K562 (cell line): Measurements from ENCODE around the gene TRDN. TPM values are rescaled to one million over a fixed set of nuclear protein-coding genes. Genes with fewer than 3 reads are reported as not detected.

ENCODE experiments used
- ATAC-seq: fragments of 200-7000 bp; cut with Tn5 transposase; 3 replicates; pipeline ENCODE4 v1.9.1; 2020; ENCODE audit warnings: moderate library complexity
- BruUV-seq: library from RNA; stranded (reverse); fragments of 400-500 nt; replicated peaks from 2 replicates; lab custom pipeline; 2021; lab: Mats Ljungman, UMichigan
- CTCF ChIA-PET: fragments of 300-600 bp; formaldehyde crosslinking; extraction: SDS; loops from one replicate; lab custom pipeline; 2021; ENCODE audit warnings: low intra/inter-chr PET ratio; lab: Yijun Ruan, JAX
- POLR2A ChIA-PET: fragments of 300-600, 350-650 bp; sonication (Branson Sonifier 250); formaldehyde crosslinking; extraction: SDS; loops from one replicate; lab custom pipeline; 2021; ENCODE audit warnings: antibody characterized with exemption, inconsistent platforms; lab: Yijun Ruan, JAX
- DNase-seq, 4 experiments: peaks; one replicate each; pipeline versions ENCODE4 v3.0.0 to v3.0.0-alpha.2; 2011 to 2018; ENCODE audit warnings: low spot score in 3 of 4, mixed read lengths in 3 of 4; ENCODE audit errors: extremely low read depth in 1 of 4
- FAIRE-seq: peaks from 2 replicates; lab custom pipeline; 2011; peaks lifted over from hg19 to GRCh38; lab: Jason Lieb, UNC
- H2AFZ ChIP-seq: 2 replicates; pipeline ENCODE4 v1.6.0; 2011; ENCODE audit warnings: low read depth, low read length, control low read depth, inconsistent platforms
- H3K27ac ChIP-seq: fragments of 200-600 bp; 3 replicates; pipeline ENCODE4 v1.8.0; 2011; ENCODE audit warnings: low read depth, mild to moderate bottlenecking, control low read depth, inconsistent platforms, low read length, moderate library complexity, mixed read lengths; ENCODE audit errors: extremely low read depth
- H3K27me3 ChIP-seq, 2 experiments: fragments of 300-600 bp in 1 of 2; 2 replicates in 1 of 2; 3 replicates in 1 of 2; pipeline versions ENCODE4 v1.6.0 to v1.8.0; 2011; ENCODE audit warnings: inconsistent platforms in 2 of 2, low read length in 2 of 2, mild to moderate bottlenecking in 1 of 2, mixed read lengths in 1 of 2, moderate library complexity in 1 of 2; ENCODE audit not compliant: control insufficient read depth in 2 of 2, insufficient read depth in 2 of 2
- H3K36me3 ChIP-seq: fragments of 300-600 bp; 3 replicates; pipeline ENCODE4 v1.8.0; 2011; ENCODE audit warnings: mild to moderate bottlenecking, low read length, inconsistent platforms; ENCODE audit not compliant: control insufficient read depth, insufficient read depth
- H3K4me1 ChIP-seq, 2 experiments: fragments of 200-600 bp in 1 of 2; replicated peaks in 1 of 2; 2 replicates in 1 of 2; 3 replicates in 1 of 2; pipeline versions ENCODE4 v1.5.1 to v1.8.0; 2011; ENCODE audit warnings: inconsistent platforms in 2 of 2, low read length in 2 of 2, mild to moderate bottlenecking in 1 of 2, mixed read lengths in 1 of 2, moderate library complexity in 1 of 2; ENCODE audit not compliant: control insufficient read depth in 2 of 2, insufficient read depth in 2 of 2
- H3K4me2 ChIP-seq: 2 replicates; pipeline ENCODE4 v1.6.1; 2011; ENCODE audit warnings: low read length, control low read depth, inconsistent platforms, mixed read lengths; ENCODE audit not compliant: insufficient read depth
- H3K4me3 ChIP-seq: fragments of 200-600 bp; sonication (generic), shearing (Covaris generic); 2 replicates; pipeline ENCODE4 v1.5.1; 2016; ENCODE audit warnings: control low read depth, inconsistent platforms
- H3K79me2 ChIP-seq: fragments of 200-600 bp; 3 replicates; pipeline ENCODE4 v1.8.0; 2011; ENCODE audit warnings: low read length, inconsistent platforms; ENCODE audit not compliant: control insufficient read depth, insufficient read depth
- H3K9ac ChIP-seq, 2 experiments: 2 replicates each; pipeline versions ENCODE4 v1.6.0 to v1.6.1; 2011; ENCODE audit warnings: low read depth in 2 of 2, low read length in 2 of 2, control low read depth in 1 of 2, inconsistent platforms in 1 of 2, mild to moderate bottlenecking in 1 of 2, mixed read lengths in 1 of 2; ENCODE audit not compliant: insufficient read depth in 1 of 2
- H3K9me1 ChIP-seq: one replicate; pipeline ENCODE4 v1.6.0; 2011; ENCODE audit warnings: inconsistent platforms, mild to moderate bottlenecking, low read length, moderate library complexity; ENCODE audit not compliant: control insufficient read depth, insufficient read depth
- H3K9me3 ChIP-seq: replicated peaks from 2 replicates; pipeline ENCODE4 v1.5.1; 2011; ENCODE audit warnings: low read depth, low read length, inconsistent platforms; ENCODE audit not compliant: control insufficient read depth, insufficient read depth
- H4K20me1 ChIP-seq: replicated peaks from 2 replicates; pipeline ENCODE4 v1.6.1; 2011; ENCODE audit warnings: low read length, inconsistent platforms, mixed read lengths; ENCODE audit not compliant: control insufficient read depth, insufficient read depth
- ESRRA ChIP-seq: fragments of 450-650 bp; IDR thresholded peaks from 2 replicates; pipeline ENCODE4 v1.6.1; 2014; ENCODE audit warnings: low read depth, mild to moderate bottlenecking, moderate library complexity, borderline replicate concordance
- MCM5 ChIP-seq: fragments of 450-650 bp; IDR thresholded peaks from 2 replicates; pipeline ENCODE4 v1.6.1; 2016; ENCODE audit warnings: low read depth
- NONO ChIP-seq, 2 experiments: fragments of 200-400 bp in 1 of 2; fragments of 450-650 bp in 1 of 2; formaldehyde crosslinking in 1 of 2; IDR thresholded peaks; 2 replicates each; pipeline ENCODE4 v1.6.1; 2017; ENCODE audit warnings: low read depth in 2 of 2, mild to moderate bottlenecking in 2 of 2, moderate library complexity in 2 of 2, low read length in 1 of 2
- PCBP2 ChIP-seq: fragments of 200-400 bp; formaldehyde crosslinking; IDR thresholded peaks from 2 replicates; pipeline ENCODE4 v1.6.1; 2018; ENCODE audit warnings: low read length, low read depth, mild to moderate bottlenecking, moderate library complexity; ENCODE audit not compliant: poor library complexity, severe bottlenecking
- RBM17 ChIP-seq: fragments of 200-400 bp; formaldehyde crosslinking; IDR thresholded peaks from 2 replicates; pipeline ENCODE4 v1.6.1; 2017; ENCODE audit warnings: low read depth, mild to moderate bottlenecking, low read length, borderline replicate concordance
- ZEB2 ChIP-seq: fragments of 450-650 bp; IDR thresholded peaks from 2 replicates; pipeline ENCODE4 v1.6.1; 2016
- ZNF584 ChIP-seq: fragments of 200-800 bp; sonication (Bioruptor generic); IDR thresholded peaks from 2 replicates; pipeline ENCODE4 v1.6.1; 2016; ENCODE audit warnings: low read depth, mild to moderate bottlenecking, missing genetic modification characterization, missing compliant biosample characterization
- WGBS: fragments of 100-300 bp; shearing (Covaris generic); methylation state at CpG from one replicate; pipeline ENCODE4 v1.1.6; 2016; ENCODE audit warnings: low coverage, mixed read lengths; ENCODE audit not compliant: insufficient coverage; ENCODE audit errors: missing lambda C conversion rate; 5-methylcytosine and 5-hydroxymethylcytosine counted together
- in situ Hi-C: fragments of 300-500 bp; cut with MboI; formaldehyde crosslinking; loops from 4 replicates; pipeline ENCODE4 v1.15.0; 2018; ENCODE audit warnings: inconsistent platforms, mixed read lengths
- intact Hi-C: fragments of 100-400 bp; cut with micrococcal nuclease; formaldehyde crosslinking; loops from 2 replicates; pipeline ENCODE4 v1.14.2; 2022
- polyA plus RNA-seq, 8 experiments: library from polyadenylated mRNA; depleted of rRNA in 4 of 8; stranded (reverse) in 5 of 8; unstranded in 3 of 8; fragments of >200 nt; fragmentation: Nextera tagmentation in 2 of 8; fragmentation: Illumina TruSeq in 1 of 8; extraction: Ambion mirVana in 2 of 8; extraction: Trizol in 1 of 8; gene quantifications; 2 replicates each; pipeline versions ENCODE4 v1.2.1 to v1.2.3, GENCODE V29; 2011 to 2014; ENCODE audit warnings: inconsistent platforms in 1 of 8, missing spikeins in 1 of 8
- total RNA-seq, 7 experiments: library from RNA; depleted of rRNA in 6 of 7; stranded (reverse); fragments of >200 nt in 6 of 7; fragmentation: Illumina TruSeq in 2 of 7; extraction: Trizol in 2 of 7; gene quantifications; 2 replicates each; pipeline versions ENCODE4 v1.2.1 to v1.2.3, GENCODE V29; 2011 to 2021; ENCODE audit warnings: low replicate concordance in 1 of 7
- TF ChIP-seq, protein P1 (sequence below), 2 experiments: fragments of 450-650 bp; formaldehyde crosslinking in 1 of 2; IDR thresholded peaks; 2 replicates each; pipeline versions ENCODE4 v1.4.0 to v1.6.1; 2014 to 2020; ENCODE audit warnings: mild to moderate bottlenecking in 2 of 2, borderline replicate concordance in 1 of 2, low read depth in 1 of 2

Gene TRDN
- total and polyA plus RNA-seq, 9 of the 15 experiments (the other 6 are each of a cell fraction or from before 2014, with no cell fraction given): 0.05 to 0.50 (median 0.16) TPM

DNA sequence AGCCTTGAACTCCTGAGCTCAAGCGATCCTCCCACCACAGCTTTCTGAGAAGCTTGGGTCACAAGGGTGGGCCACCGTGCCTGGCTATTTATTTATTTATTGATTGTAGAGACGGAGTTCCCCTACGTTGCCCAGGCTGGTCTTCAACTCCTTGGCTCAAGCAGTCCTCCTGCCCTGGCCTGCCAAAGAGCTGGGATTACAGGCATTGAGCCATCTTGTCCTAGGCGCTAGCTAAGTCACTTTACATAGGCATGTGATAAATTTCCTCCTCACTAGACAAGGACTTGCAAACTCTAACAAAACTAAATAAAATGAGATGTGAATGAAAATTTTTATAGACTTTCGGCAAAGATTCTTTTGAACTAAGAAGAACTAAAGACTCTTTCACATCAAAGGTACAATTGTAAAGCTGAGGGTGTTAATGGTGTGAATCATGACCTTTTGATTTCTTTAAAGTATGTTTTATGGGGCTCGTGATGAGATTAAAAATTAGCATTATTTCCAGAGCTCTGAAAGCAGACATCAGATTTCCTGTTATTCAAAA, 428.7 kb downstream of the TRDN start:
- ChIA-PET CTCF (no interaction called here), POLR2A (no interaction called here)
- Histone ChIP-seq H3K4me2 (no peak overlapping the region), H3K9me1 (no peaks in the 10 kb centered on the region), H3K27me3 (no peaks in the 10 kb centered on the region), H2AFZ (no peak overlapping the region)
- DNase-seq (no peak), FAIRE-seq (no peak)
- no TSS peak for BruUV-seq
- TF ChIP-seq NONO (IDR thresholded peaks at IDR 0.05; ENCODE audit: low read depth in 2 of 2, low read length in 1 of 2) (no peak), PCBP2 (no peak), RBM17 (no peak), MCM5 (no peak), ZNF584 (CRISPR knock-in tag) (no peak), ESRRA (no peak), ZEB2 (no peak)
- TF ChIP-seq, protein P1, sequence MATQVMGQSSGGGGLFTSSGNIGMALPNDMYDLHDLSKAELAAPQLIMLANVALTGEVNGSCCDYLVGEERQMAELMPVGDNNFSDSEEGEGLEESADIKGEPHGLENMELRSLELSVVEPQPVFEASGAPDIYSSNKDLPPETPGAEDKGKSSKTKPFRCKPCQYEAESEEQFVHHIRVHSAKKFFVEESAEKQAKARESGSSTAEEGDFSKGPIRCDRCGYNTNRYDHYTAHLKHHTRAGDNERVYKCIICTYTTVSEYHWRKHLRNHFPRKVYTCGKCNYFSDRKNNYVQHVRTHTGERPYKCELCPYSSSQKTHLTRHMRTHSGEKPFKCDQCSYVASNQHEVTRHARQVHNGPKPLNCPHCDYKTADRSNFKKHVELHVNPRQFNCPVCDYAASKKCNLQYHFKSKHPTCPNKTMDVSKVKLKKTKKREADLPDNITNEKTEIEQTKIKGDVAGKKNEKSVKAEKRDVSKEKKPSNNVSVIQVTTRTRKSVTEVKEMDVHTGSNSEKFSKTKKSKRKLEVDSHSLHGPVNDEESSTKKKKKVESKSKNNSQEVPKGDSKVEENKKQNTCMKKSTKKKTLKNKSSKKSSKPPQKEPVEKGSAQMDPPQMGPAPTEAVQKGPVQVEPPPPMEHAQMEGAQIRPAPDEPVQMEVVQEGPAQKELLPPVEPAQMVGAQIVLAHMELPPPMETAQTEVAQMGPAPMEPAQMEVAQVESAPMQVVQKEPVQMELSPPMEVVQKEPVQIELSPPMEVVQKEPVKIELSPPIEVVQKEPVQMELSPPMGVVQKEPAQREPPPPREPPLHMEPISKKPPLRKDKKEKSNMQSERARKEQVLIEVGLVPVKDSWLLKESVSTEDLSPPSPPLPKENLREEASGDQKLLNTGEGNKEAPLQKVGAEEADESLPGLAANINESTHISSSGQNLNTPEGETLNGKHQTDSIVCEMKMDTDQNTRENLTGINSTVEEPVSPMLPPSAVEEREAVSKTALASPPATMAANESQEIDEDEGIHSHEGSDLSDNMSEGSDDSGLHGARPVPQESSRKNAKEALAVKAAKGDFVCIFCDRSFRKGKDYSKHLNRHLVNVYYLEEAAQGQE (IDR thresholded peaks at IDR 0.05; ENCODE audit: borderline replicate concordance): no peak
- TF ChIP-seq, protein P1 (CRISPR knock-in tag; IDR thresholded peaks at IDR 0.05; ENCODE audit: low read depth): no peak
- TF ChIP-seq, all 486 proteins: peak for 0
- no peaks in the 10 kb centered on the region for H3K79me2 ChIP-seq
- H3K27ac ChIP-seq: no peak overlapping the region
- H4K20me1 ChIP-seq: no peaks in the 10 kb centered on the region
- 9% methylated on average over 7 of the region's 7 CpGs for WGBS
- intact Hi-C loops: no loop called here
- H3K9ac ChIP-seq: no peak overlapping the region
- no peak overlapping the region for H3K4me3 ChIP-seq
- no peaks in the 10 kb centered on the region for H3K4me1 ChIP-seq
- H3K9me3 ChIP-seq: no peaks in the 10 kb centered on the region
- no peak for ATAC-seq
- in situ Hi-C loops: no loop called here
- H3K36me3 ChIP-seq: no peaks in the 10 kb centered on the region
